NB4 (cell line): ENCODE data around the gene IL3.

Source experiments
- CTCF ChIP-seq: IDR thresholded peaks from one replicate; pipeline ENCODE4 v1.5.1; 2012; ENCODE audit warnings: low read depth, low read length
- POLR2A ChIP-seq: IDR thresholded peaks from 2 replicates; pipeline ENCODE4 v1.6.1; 2011; ENCODE audit warnings: mild to moderate bottlenecking; ENCODE audit not compliant: insufficient read length; ENCODE audit errors: extremely low read depth

GRCh38 chr5:132075719-132076077 lies 15.2 kb downstream of the IL3 start:
- TF ChIP-seq CTCF (no peak), POLR2A (no peak)
